Measurements from ENCODE around the gene BORA. TPM values are rescaled to one million over a fixed set of nuclear protein-coding genes. Genes with fewer than 3 reads are reported as not detected.

The BORA gene
- total RNA-seq, 1 donor = 4.3 TPM

DNA sequence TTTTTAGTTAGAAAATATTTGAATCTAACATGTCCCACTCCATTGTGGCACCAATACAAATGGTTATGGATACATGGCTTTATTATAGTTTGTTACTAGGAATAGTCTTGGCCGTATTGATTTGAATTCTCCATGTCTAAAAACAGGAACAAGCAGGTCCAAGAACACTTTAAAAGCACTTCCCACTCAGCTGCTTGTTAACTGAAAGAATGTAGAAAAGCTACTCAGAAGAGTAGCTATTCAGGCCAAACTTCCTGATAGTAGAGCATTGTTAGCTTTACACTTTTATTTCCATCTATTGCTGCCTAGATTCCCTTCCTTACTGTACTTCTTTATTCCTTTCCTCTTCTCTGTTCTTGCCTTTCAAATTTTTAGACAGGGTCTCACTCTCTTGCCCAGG lies 61.1 kb downstream of the BORA start:
- Histone ChIP-seq H3K36me3 (ENCODE audit: insufficient read depth, low read length) (peaks cover 16% of the 10 kb centered on the region), H2AFZ (ENCODE audit: low read length) (no peak overlapping the region), H3K27me3 (ENCODE audit: insufficient read depth, low read length) (no peaks in the 10 kb centered on the region), H4K20me1 (ENCODE audit: insufficient read depth, low read length) (peaks cover 3% of the 10 kb centered on the region), H3K4me3 (ENCODE audit: insufficient read depth, low read length) (no peak overlapping the region), H3K9me3 (ENCODE audit: low read depth, low read length) (no peaks in the 10 kb centered on the region), H3K79me2 (ENCODE audit: insufficient read depth, low read length) (peaks cover 58% of the 10 kb centered on the region), H3K4me1 (ENCODE audit: insufficient read depth, low read length) (peaks cover under 1% of the 10 kb centered on the region), H3K27ac (ENCODE audit: low read depth, low read length) (no peak overlapping the region), H3K4me2 (ENCODE audit: insufficient read depth, low read length) (no peak overlapping the region)
- no peak for DNase-seq (ENCODE audit: insufficient read length, low spot score, missing footprints)
- TF ChIP-seq, protein P1, sequence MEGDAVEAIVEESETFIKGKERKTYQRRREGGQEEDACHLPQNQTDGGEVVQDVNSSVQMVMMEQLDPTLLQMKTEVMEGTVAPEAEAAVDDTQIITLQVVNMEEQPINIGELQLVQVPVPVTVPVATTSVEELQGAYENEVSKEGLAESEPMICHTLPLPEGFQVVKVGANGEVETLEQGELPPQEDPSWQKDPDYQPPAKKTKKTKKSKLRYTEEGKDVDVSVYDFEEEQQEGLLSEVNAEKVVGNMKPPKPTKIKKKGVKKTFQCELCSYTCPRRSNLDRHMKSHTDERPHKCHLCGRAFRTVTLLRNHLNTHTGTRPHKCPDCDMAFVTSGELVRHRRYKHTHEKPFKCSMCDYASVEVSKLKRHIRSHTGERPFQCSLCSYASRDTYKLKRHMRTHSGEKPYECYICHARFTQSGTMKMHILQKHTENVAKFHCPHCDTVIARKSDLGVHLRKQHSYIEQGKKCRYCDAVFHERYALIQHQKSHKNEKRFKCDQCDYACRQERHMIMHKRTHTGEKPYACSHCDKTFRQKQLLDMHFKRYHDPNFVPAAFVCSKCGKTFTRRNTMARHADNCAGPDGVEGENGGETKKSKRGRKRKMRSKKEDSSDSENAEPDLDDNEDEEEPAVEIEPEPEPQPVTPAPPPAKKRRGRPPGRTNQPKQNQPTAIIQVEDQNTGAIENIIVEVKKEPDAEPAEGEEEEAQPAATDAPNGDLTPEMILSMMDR (IDR thresholded peaks at IDR 0.05; ENCODE audit: extremely low read depth, low read depth, low read length) = no peak

DNA sequence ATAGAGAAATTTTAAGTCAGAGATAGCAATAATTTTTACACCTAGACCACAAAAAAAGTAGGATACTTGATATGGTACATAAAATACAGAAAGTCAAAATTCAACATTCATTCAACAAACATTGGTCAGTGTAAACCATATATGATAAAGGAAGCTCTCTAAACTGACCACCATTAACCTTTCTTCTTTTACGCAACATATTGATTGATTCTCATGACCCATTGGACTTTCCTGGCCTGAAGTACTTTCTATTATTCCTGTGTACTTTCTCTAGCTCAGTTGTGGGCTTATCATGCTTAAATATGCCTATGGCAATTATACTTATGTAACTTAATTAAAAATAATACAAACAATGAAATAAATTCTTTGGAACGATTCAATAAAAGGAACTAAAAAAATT lies 64.9 kb downstream of the BORA start:
- Histone ChIP-seq H3K79me2 (ENCODE audit: insufficient read depth, low read length) (peaks cover 28% of the 10 kb centered on the region), H3K4me2 (ENCODE audit: insufficient read depth, low read length) (no peak overlapping the region), H3K4me3 (ENCODE audit: insufficient read depth, low read length) (no peak overlapping the region), H3K27me3 (ENCODE audit: insufficient read depth, low read length) (no peaks in the 10 kb centered on the region), H2AFZ (ENCODE audit: low read length) (no peak overlapping the region), H4K20me1 (ENCODE audit: insufficient read depth, low read length) (no peaks in the 10 kb centered on the region), H3K4me1 (ENCODE audit: insufficient read depth, low read length) (no peaks in the 10 kb centered on the region), H3K36me3 (ENCODE audit: insufficient read depth, low read length) (peaks cover 31% of the 10 kb centered on the region), H3K9me3 (ENCODE audit: low read depth, low read length) (no peaks in the 10 kb centered on the region), H3K27ac (ENCODE audit: low read depth, low read length) (no peak overlapping the region)
- TF ChIP-seq, protein P1 (IDR thresholded peaks at IDR 0.05; ENCODE audit: extremely low read depth, low read depth, low read length) = no peak
- no peak for DNase-seq (ENCODE audit: insufficient read length, low spot score, missing footprints)

DNA sequence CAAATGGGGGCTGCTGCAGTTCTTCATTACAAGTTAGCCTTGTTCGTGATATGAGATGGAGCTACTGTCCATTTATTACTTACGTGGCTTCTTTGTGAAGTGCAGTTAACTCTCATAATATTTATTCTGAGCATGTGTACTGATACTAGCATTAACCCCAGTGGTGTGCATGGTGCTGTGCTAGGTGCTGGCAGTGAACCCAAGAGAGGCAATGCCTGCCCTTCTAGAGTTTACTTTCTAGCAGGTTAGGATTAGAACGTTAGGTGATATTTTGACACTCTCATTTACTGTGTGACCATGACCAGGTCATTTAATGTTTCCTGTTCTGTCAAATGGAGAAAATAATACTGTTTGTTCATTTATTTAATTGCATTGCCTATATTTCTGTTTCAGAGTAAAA lies 71.1 kb downstream of the BORA start:
- Histone ChIP-seq H2AFZ (ENCODE audit: low read length) (no peak overlapping the region), H3K36me3 (ENCODE audit: insufficient read depth, low read length) (peaks cover 27% of the 10 kb centered on the region), H3K27ac (ENCODE audit: low read depth, low read length) (no peak overlapping the region), H3K27me3 (ENCODE audit: insufficient read depth, low read length) (no peaks in the 10 kb centered on the region), H3K4me2 (ENCODE audit: insufficient read depth, low read length) (no peak overlapping the region), H3K9me3 (ENCODE audit: low read depth, low read length) (no peaks in the 10 kb centered on the region), H4K20me1 (ENCODE audit: insufficient read depth, low read length) (peaks cover 2% of the 10 kb centered on the region), H3K79me2 (ENCODE audit: insufficient read depth, low read length) (peaks cover 4% of the 10 kb centered on the region), H3K4me3 (ENCODE audit: insufficient read depth, low read length) (no peak overlapping the region), H3K4me1 (ENCODE audit: insufficient read depth, low read length) (no peaks in the 10 kb centered on the region)
- TF ChIP-seq, protein P1 (IDR thresholded peaks at IDR 0.05; ENCODE audit: extremely low read depth, low read depth, low read length) = no peak
- no peak for DNase-seq (ENCODE audit: insufficient read length, low spot score, missing footprints)

DNA sequence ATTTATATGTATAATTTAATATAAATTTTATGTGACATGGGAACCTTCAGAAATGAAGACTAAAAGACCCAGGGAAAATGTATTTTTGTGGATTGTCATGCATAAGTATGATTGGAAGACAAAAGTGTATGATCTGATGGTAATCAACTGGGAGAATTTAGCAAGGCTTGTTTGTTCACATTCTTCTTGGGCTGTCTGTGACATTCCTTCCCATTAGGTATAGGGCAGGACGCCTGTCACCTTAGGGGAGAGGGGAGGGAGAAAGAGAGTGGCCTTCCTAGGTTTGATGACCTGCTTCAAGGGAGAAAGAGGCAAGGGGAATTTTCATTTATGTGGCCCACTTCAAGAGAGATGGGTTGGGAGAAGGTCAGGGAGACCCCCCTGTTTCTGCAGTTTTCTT lies 76.6 kb downstream of the BORA start:
- no peak overlapping the region for H2AFZ ChIP-seq (ENCODE audit: low read length)

More for the DNA sequence above, 76.6 kb downstream of the BORA start:
- H3K27me3 ChIP-seq (ENCODE audit: insufficient read depth, low read length) = no peaks in the 10 kb centered on the region
- DNase-seq (ENCODE audit: insufficient read length, low spot score, missing footprints) = no peak
- no peak overlapping the region for H3K4me3 ChIP-seq (ENCODE audit: insufficient read depth, low read length)
- peaks cover 7% of the 10 kb centered on the region for H3K36me3 ChIP-seq (ENCODE audit: insufficient read depth, low read length)
- peaks cover 2% of the 10 kb centered on the region for H3K79me2 ChIP-seq (ENCODE audit: insufficient read depth, low read length)
- H4K20me1 ChIP-seq (ENCODE audit: insufficient read depth, low read length) = peaks cover 4% of the 10 kb centered on the region
- TF ChIP-seq, protein P1 (IDR thresholded peaks at IDR 0.05; ENCODE audit: extremely low read depth, low read depth, low read length) = no peak
- H3K4me2 ChIP-seq (ENCODE audit: insufficient read depth, low read length) = no peak overlapping the region
- no peaks in the 10 kb centered on the region for H3K9me3 ChIP-seq (ENCODE audit: low read depth, low read length)
- no peak overlapping the region for H3K27ac ChIP-seq (ENCODE audit: low read depth, low read length)
- no peaks in the 10 kb centered on the region for H3K4me1 ChIP-seq (ENCODE audit: insufficient read depth, low read length)

Small RNA genes within 50 kb of the gene (small RNA-seq; reads per million reads assigned to genes)
- gene RNU6-80P = not detected

Other genes starting within 250 kb of the BORA start
- 8.3 and 10.0 TPM in 2 replicates for gene MZT1, start 294 bp upstream of the BORA start, total RNA-seq
- gene DIS3, start 54.0 kb downstream of the BORA start, total RNA-seq = 33.9 and 38.4 TPM in 2 replicates
- gene PIBF1, start 54.2 kb downstream of the BORA start, total RNA-seq = 16.5 and 19.9 TPM in 2 replicates